ENCODE results near the gene WDR27.
A peak's percentile ranks its signal among the peaks of the same experiment; 100 is the strongest.

Gene WDR27

DNA sequence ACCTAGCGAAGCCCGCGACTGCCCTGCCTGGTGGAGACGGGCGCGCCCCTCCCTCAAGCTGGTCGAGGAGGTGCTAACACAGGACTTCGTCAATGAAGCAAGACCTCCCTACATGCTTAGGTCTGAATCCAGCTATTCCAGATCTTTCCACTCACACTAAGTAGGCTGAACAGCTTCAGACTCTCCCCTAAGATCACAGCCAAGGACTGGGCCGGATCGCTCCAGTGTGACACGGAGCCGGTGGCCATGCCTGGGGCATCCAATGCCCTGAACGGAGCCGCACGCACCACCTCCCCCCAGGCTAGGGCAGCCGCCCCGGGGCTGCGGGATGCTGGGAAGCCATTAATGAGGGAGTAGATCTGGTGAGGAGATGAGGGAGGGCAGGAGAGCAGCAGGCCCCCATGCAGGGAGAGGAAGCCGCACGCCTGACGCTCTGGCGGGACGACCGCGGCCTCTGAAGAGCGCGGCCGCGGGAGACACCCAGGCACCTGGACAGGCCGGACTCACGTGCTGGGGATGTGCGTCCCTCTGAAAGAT lies 200.0 kb downstream of the WDR27 start:
- Histone ChIP-seq H4K91ac (ENCODE audit: low read depth, low read length, poor library complexity) (no peak overlapping the region), H2BK15ac (ENCODE audit: low read length) (no peak overlapping the region)
- no CpG with 5 or more reads among the region's 32 CpGs for WGBS, 2 donors (ENCODE audit: extremely low coverage in 2 of 2, insufficient read length in 2 of 2, insufficient replicate concordance in 1 of 2)

DNA sequence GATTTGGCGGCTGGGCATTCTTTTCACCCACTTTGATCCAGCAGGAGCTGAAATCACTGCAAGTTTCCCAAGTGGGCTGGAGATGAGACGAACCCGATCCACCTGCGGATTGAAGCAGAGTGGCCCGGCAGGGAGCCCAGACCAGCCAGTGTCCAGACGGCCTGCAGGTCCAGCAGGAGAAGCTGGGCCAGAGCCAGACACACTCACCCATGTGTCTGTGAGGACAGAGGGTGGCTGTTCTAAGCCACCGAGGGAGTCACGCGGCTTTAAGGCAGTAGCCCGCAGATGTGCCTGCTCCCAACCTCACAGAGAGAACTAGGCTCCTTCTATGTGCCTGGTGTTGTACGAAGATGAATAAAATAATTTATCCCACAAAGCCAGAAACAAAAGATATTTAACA lies 200.7 kb downstream of the WDR27 start:
- Histone ChIP-seq H3K36me3 (replicated peaks in 1 of 2; ENCODE audit: control insufficient read depth in 2 of 2, insufficient read depth in 2 of 2, low read length in 2 of 2) (no peaks in the 10 kb centered on the region), H2BK5ac (ENCODE audit: low read length) (no peak overlapping the region), H4K91ac (ENCODE audit: low read depth, low read length, poor library complexity) (no peak overlapping the region), H2BK15ac (ENCODE audit: low read length) (no peak overlapping the region), H3K23ac (ENCODE audit: low read depth, low read length, poor library complexity) (no peak overlapping the region), H3K18ac (ENCODE audit: low read length) (no peak overlapping the region), H3K14ac (ENCODE audit: low read length) (no peak overlapping the region), H4K8ac (ENCODE audit: low read depth, low read length) (no peak overlapping the region), H3K4me3 (ENCODE audit: low read length in 2 of 2) (no peak overlapping the region), H3K9me3 (replicated peaks in 1 of 2; ENCODE audit: control insufficient read depth in 2 of 2, insufficient read depth in 1 of 2, low read depth in 1 of 2, low read length in 2 of 2) (peaks cover 0 to 2% of the 10 kb centered on the region in 2 donors), H2BK120ac (ENCODE audit: low read depth, low read length) (no peak overlapping the region), H2BK12ac (ENCODE audit: low read length) (no peak overlapping the region), H3K27me3 (ENCODE audit: control insufficient read depth in 3 of 3, insufficient read depth in 3 of 3, low read depth in 1 of 3, low read length in 3 of 3) (no peaks in the 10 kb centered on the region), H2AK5ac (ENCODE audit: low read depth, low read length) (no peak overlapping the region), H3K4ac (ENCODE audit: low read length) (no peak overlapping the region), H3K79me1 (ENCODE audit: low read depth, low read length) (no peaks in the 10 kb centered on the region), H3K4me1 (ENCODE audit: control insufficient read depth in 2 of 2, insufficient read depth in 1 of 2, low read depth in 1 of 2, low read length in 2 of 2) (no peaks in the 10 kb centered on the region), H3K9ac (ENCODE audit: low read depth, low read length, poor library complexity) (no peak overlapping the region), H2AFZ (ENCODE audit: low read length) (no peak overlapping the region), H3K27ac (replicated peaks; ENCODE audit: low read length) (no peak overlapping the region), H3K4me2 (ENCODE audit: insufficient read depth, low read length, poor library complexity, severe bottlenecking) (no peak overlapping the region)
- DNase-seq (ENCODE audit: low spot score), result no peak
- WGBS, 2 donors (ENCODE audit: extremely low coverage in 2 of 2, insufficient read length in 2 of 2, insufficient replicate concordance in 1 of 2), result no CpG with 5 or more reads among the region's 11 CpGs

More for the DNA sequence above, 200.0 kb downstream of the WDR27 start:
- H2AK5ac ChIP-seq (ENCODE audit: low read depth, low read length), result no peak overlapping the region
- H3K4me2 ChIP-seq (ENCODE audit: insufficient read depth, low read length, poor library complexity, severe bottlenecking), result no peak overlapping the region
- H3K4ac ChIP-seq (ENCODE audit: low read length), result no peak overlapping the region
- H3K9ac ChIP-seq (ENCODE audit: low read depth, low read length, poor library complexity), result no peak overlapping the region
- H3K79me1 ChIP-seq (ENCODE audit: low read depth, low read length), result no peaks in the 10 kb centered on the region
- no peak overlapping the region for H2AFZ ChIP-seq (ENCODE audit: low read length)
- no peak overlapping the region for H3K4me3 ChIP-seq (ENCODE audit: low read length in 2 of 2)
- H3K27me3 ChIP-seq (ENCODE audit: control insufficient read depth in 3 of 3, insufficient read depth in 3 of 3, low read depth in 1 of 3, low read length in 3 of 3), result no peaks in the 10 kb centered on the region
- H3K18ac ChIP-seq (ENCODE audit: low read length), result no peak overlapping the region
- peaks cover 0 to 2% of the 10 kb centered on the region in 2 donors for H3K9me3 ChIP-seq (replicated peaks in 1 of 2; ENCODE audit: control insufficient read depth in 2 of 2, insufficient read depth in 1 of 2, low read depth in 1 of 2, low read length in 2 of 2)
- no peak overlapping the region for H2BK5ac ChIP-seq (ENCODE audit: low read length)
- H3K27ac ChIP-seq (replicated peaks; ENCODE audit: low read length), result no peak overlapping the region
- no peak overlapping the region for H4K8ac ChIP-seq (ENCODE audit: low read depth, low read length)
- no peaks in the 10 kb centered on the region for H3K4me1 ChIP-seq (ENCODE audit: control insufficient read depth in 2 of 2, insufficient read depth in 1 of 2, low read depth in 1 of 2, low read length in 2 of 2)
- no peak overlapping the region for H3K23ac ChIP-seq (ENCODE audit: low read depth, low read length, poor library complexity)
- no peaks in the 10 kb centered on the region for H3K36me3 ChIP-seq (replicated peaks in 1 of 2; ENCODE audit: control insufficient read depth in 2 of 2, insufficient read depth in 2 of 2, low read length in 2 of 2)
- DNase-seq (ENCODE audit: low spot score), result no peak
- no peak overlapping the region for H2BK12ac ChIP-seq (ENCODE audit: low read length)
- no peak overlapping the region for H3K14ac ChIP-seq (ENCODE audit: low read length)
- no peak overlapping the region for H2BK120ac ChIP-seq (ENCODE audit: low read depth, low read length)

DNA sequence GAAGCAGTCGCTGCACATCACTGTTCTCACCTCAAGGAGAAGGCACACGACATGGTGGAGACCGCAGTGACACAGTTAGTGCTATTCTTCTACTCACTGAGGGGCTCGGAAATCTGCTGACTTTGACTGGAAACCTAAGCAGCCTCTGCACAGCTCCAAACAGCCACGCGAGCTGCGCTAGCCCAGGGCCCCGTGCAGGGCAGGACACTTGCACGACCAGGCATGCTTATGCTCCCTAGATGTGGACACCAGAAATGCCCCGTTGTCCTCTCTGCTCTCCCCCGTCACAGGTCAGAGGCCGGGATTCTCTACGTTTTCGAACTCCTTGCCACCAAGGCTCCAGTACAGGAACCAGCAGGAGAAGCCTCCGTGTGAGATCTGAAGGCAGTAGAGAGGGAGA lies 201.1 kb downstream of the WDR27 start:
- Histone ChIP-seq H3K14ac (ENCODE audit: low read length) (no peak overlapping the region), H2AFZ (ENCODE audit: low read length) (no peak overlapping the region), H3K4ac (ENCODE audit: low read length) (no peak overlapping the region), H3K79me1 (ENCODE audit: low read depth, low read length) (no peaks in the 10 kb centered on the region), H2BK15ac (ENCODE audit: low read length) (no peak overlapping the region), H3K9ac (ENCODE audit: low read depth, low read length, poor library complexity) (no peak overlapping the region), H3K9me3 (replicated peaks in 1 of 2; ENCODE audit: control insufficient read depth in 2 of 2, insufficient read depth in 1 of 2, low read depth in 1 of 2, low read length in 2 of 2) (peaks cover 0 to 2% of the 10 kb centered on the region in 2 donors), H2BK12ac (ENCODE audit: low read length) (no peak overlapping the region), H3K4me3 (ENCODE audit: low read length in 2 of 2) (no peak overlapping the region), H4K8ac (ENCODE audit: low read depth, low read length) (no peak overlapping the region), H3K4me1 (ENCODE audit: control insufficient read depth in 2 of 2, insufficient read depth in 1 of 2, low read depth in 1 of 2, low read length in 2 of 2) (no peaks in the 10 kb centered on the region), H3K18ac (ENCODE audit: low read length) (no peak overlapping the region), H3K4me2 (ENCODE audit: insufficient read depth, low read length, poor library complexity, severe bottlenecking) (no peak overlapping the region), H4K91ac (ENCODE audit: low read depth, low read length, poor library complexity) (no peak overlapping the region), H3K36me3 (replicated peaks in 1 of 2; ENCODE audit: control insufficient read depth in 2 of 2, insufficient read depth in 2 of 2, low read length in 2 of 2) (no peaks in the 10 kb centered on the region), H2BK5ac (ENCODE audit: low read length) (no peak overlapping the region), H2BK120ac (ENCODE audit: low read depth, low read length) (no peak overlapping the region), H2AK5ac (ENCODE audit: low read depth, low read length) (peak overlapping the region; percentile 2), H3K27ac (replicated peaks; ENCODE audit: low read length) (no peak overlapping the region), H3K27me3 (ENCODE audit: control insufficient read depth in 3 of 3, insufficient read depth in 3 of 3, low read depth in 1 of 3, low read length in 3 of 3) (no peaks in the 10 kb centered on the region), H3K23ac (ENCODE audit: low read depth, low read length, poor library complexity) (no peak overlapping the region)
- WGBS, 2 donors (ENCODE audit: extremely low coverage in 2 of 2, insufficient read length in 2 of 2, insufficient replicate concordance in 1 of 2), result no CpG with 5 or more reads among the region's 15 CpGs
- DNase-seq (ENCODE audit: low spot score), result no peak

GRCh38 chr6:169499848-169500247 lies 202.0 kb downstream of the WDR27 start:
- no peak overlapping the region for H3K4ac ChIP-seq (ENCODE audit: low read length)
- no peaks in the 10 kb centered on the region for H3K36me3 ChIP-seq (replicated peaks in 1 of 2; ENCODE audit: control insufficient read depth in 2 of 2, insufficient read depth in 2 of 2, low read length in 2 of 2)
- H4K8ac ChIP-seq (ENCODE audit: low read depth, low read length), result no peak overlapping the region
- H2BK5ac ChIP-seq (ENCODE audit: low read length), result no peak overlapping the region
- H3K27ac ChIP-seq (replicated peaks; ENCODE audit: low read length), result no peak overlapping the region
- DNase-seq (ENCODE audit: low spot score), result no peak
- no peaks in the 10 kb centered on the region for H3K27me3 ChIP-seq (ENCODE audit: control insufficient read depth in 3 of 3, insufficient read depth in 3 of 3, low read depth in 1 of 3, low read length in 3 of 3)
- WGBS, 2 donors (ENCODE audit: extremely low coverage in 2 of 2, insufficient read length in 2 of 2, insufficient replicate concordance in 1 of 2), result no CpG with 5 or more reads among the region's 7 CpGs
- no peak overlapping the region for H3K4me3 ChIP-seq (ENCODE audit: low read length in 2 of 2)
- H4K91ac ChIP-seq (ENCODE audit: low read depth, low read length, poor library complexity), result no peak overlapping the region
- H3K4me1 ChIP-seq (ENCODE audit: control insufficient read depth in 2 of 2, insufficient read depth in 1 of 2, low read depth in 1 of 2, low read length in 2 of 2), result no peaks in the 10 kb centered on the region
- no peak overlapping the region for H3K4me2 ChIP-seq (ENCODE audit: insufficient read depth, low read length, poor library complexity, severe bottlenecking)
- H2BK120ac ChIP-seq (ENCODE audit: low read depth, low read length), result no peak overlapping the region
- H3K14ac ChIP-seq (ENCODE audit: low read length), result no peak overlapping the region
- no peaks in the 10 kb centered on the region for H3K79me1 ChIP-seq (ENCODE audit: low read depth, low read length)
- H2BK15ac ChIP-seq (ENCODE audit: low read length), result no peak overlapping the region
- no peak overlapping the region for H2AFZ ChIP-seq (ENCODE audit: low read length)
- no peak overlapping the region for H2AK5ac ChIP-seq (ENCODE audit: low read depth, low read length)
- no peak overlapping the region for H2BK12ac ChIP-seq (ENCODE audit: low read length)
- H3K9ac ChIP-seq (ENCODE audit: low read depth, low read length, poor library complexity), result no peak overlapping the region
- H3K9me3 ChIP-seq (replicated peaks in 1 of 2; ENCODE audit: control insufficient read depth in 2 of 2, insufficient read depth in 1 of 2, low read depth in 1 of 2, low read length in 2 of 2), result peaks cover 0 to 2% of the 10 kb centered on the region in 2 donors
- H3K18ac ChIP-seq (ENCODE audit: low read length), result no peak overlapping the region
- H3K23ac ChIP-seq (ENCODE audit: low read depth, low read length, poor library complexity), result no peak overlapping the region
